ENCODE data around the gene AQP10.

The AQP10 gene

DNA sequence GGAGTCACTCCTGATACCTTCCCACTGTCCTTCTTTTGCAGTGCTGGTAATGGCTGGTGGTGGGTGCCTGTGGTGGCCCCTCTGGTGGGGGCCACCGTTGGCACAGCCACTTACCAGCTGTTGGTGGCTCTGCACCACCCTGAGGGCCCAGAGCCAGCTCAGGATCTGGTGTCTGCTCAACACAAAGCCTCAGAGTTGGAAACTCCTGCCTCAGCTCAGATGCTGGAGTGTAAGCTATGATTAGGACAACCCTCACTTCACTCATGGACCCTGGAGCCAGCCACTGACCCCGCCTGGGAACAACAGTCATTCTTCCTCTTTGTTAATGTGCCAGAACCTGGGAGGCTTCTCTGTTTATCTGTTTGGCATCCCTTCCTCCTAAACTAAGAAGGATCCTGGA lies 3.3 kb downstream of the AQP10 start:
- Histone ChIP-seq H4K20me1 (ENCODE audit: control insufficient read depth, insufficient read depth, low read depth, low read length) (peaks cover 5% of the 10 kb centered on the region; the same call in 1 of the 2 replicates), H3K4me1 (ENCODE audit: control insufficient read depth, low read length) (peaks cover 35% of the 10 kb centered on the region), H3F3A (ENCODE audit: control insufficient read depth, insufficient read depth) (no peaks in the 10 kb centered on the region), H3K4me3 (ENCODE audit: low read length) (peak overlapping the region; percentile 83; the same call in 1 of the 2 replicates), H3K27ac (ENCODE audit: low read depth, low read length) (no peak overlapping the region), H3K79me2 (ENCODE audit: control insufficient read depth, low read length) (no peaks in the 10 kb centered on the region), H3K36me3 (ENCODE audit: control insufficient read depth, low read length) (no peaks in the 10 kb centered on the region), H3K9me3 (ENCODE audit: control insufficient read depth, insufficient read depth, low read length) (no peaks in the 10 kb centered on the region), H3K4me2 (ENCODE audit: low read length) (peak overlapping the region; percentile 96), H3K9me2 (replicated peaks; ENCODE audit: control insufficient read depth, low read length) (no peaks in the 10 kb centered on the region), H3K27me3 (ENCODE audit: control insufficient read depth, low read length) (peaks cover 67% of the 10 kb centered on the region)
- TF ChIP-seq, protein P1, sequence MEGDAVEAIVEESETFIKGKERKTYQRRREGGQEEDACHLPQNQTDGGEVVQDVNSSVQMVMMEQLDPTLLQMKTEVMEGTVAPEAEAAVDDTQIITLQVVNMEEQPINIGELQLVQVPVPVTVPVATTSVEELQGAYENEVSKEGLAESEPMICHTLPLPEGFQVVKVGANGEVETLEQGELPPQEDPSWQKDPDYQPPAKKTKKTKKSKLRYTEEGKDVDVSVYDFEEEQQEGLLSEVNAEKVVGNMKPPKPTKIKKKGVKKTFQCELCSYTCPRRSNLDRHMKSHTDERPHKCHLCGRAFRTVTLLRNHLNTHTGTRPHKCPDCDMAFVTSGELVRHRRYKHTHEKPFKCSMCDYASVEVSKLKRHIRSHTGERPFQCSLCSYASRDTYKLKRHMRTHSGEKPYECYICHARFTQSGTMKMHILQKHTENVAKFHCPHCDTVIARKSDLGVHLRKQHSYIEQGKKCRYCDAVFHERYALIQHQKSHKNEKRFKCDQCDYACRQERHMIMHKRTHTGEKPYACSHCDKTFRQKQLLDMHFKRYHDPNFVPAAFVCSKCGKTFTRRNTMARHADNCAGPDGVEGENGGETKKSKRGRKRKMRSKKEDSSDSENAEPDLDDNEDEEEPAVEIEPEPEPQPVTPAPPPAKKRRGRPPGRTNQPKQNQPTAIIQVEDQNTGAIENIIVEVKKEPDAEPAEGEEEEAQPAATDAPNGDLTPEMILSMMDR (IDR thresholded peaks at IDR 0.05; ENCODE audit: low read depth, low read length, poor library complexity, severe bottlenecking), result no peak
- TF ChIP-seq EZH2phosphoT487 (IDR thresholded peaks at IDR 0.05; ENCODE audit: borderline replicate concordance, low read length), result no peak

DNA sequence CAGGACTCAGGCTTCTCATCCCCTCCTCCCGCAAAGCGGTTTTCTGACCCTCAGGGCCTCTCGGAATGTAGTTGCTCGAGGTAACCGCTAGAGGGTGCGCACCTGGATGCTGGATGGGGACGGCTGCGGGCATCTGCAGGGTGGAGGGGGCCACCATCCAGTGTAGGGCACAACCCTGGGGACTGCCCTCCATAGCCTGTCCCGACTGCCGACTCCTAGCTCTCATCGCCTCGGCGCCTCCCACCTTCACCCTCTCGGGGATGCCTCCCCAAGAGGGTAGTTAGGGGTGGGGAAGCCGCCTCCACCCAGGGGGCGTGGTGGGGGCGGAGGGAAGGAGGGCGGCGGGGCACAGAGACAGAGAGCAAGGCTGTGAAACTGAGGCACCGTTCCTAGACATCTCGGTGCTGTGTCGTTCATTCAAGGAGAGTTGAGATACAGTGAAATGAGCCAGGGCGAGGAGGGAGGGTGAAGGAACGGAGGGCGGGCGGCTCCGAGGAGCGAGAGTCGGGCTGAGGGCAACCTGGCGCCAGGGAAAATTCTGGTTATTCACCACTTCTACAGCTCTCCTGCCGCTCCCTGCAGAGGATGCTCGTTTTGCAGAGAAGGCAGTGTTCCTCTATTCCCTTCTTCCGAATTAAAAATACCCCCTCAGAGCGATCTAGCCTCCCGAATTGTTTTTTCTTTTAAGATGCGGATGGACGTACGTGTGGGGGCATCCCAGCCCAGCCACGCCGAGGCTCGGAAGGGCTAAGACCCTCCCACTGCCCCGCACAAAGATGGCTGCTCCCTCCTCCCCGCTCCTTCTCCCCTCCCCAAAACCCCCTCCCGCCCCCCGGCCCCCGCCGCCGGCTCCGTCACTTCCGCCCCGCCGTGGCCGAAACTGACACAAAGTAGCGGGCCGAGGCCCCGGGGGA lies 4.0 kb downstream of the AQP10 start, which contains the start of gene ATP8B2:
Gene ATP8B2, plus strand, starts transcription at position 857 of the 914 bp plus-strand sequence. CDS start 2,617 bp downstream, outside the sequence.
- TF ChIP-seq, protein P1 (IDR thresholded peaks at IDR 0.05; ENCODE audit: low read depth, low read length, poor library complexity, severe bottlenecking), result peak; percentile 99
- no peak; the same call in 1 of the 2 replicates for TF ChIP-seq EZH2phosphoT487 (IDR thresholded peaks at IDR 0.05; ENCODE audit: borderline replicate concordance, low read length)
- no peaks in the 10 kb centered on the region for H3K9me3 ChIP-seq (ENCODE audit: control insufficient read depth, insufficient read depth, low read length)
- H3K27ac ChIP-seq (ENCODE audit: low read depth, low read length), result no peak within 1 kb of the TSS
- H4K20me1 ChIP-seq (ENCODE audit: control insufficient read depth, insufficient read depth, low read depth, low read length), result peaks cover 5% of the 10 kb centered on the region; the same call in 1 of the 2 replicates
- peak within 1 kb of the TSS; percentile 83 for H3K4me3 ChIP-seq (ENCODE audit: low read length)
- H3K9me2 ChIP-seq (replicated peaks; ENCODE audit: control insufficient read depth, low read length), result no peaks in the 10 kb centered on the region
- H3K27me3 ChIP-seq (ENCODE audit: control insufficient read depth, low read length), result peaks cover 74% of the 10 kb centered on the region
- no peaks in the 10 kb centered on the region for H3K79me2 ChIP-seq (ENCODE audit: control insufficient read depth, low read length)
- no peaks in the 10 kb centered on the region for H3K36me3 ChIP-seq (ENCODE audit: control insufficient read depth, low read length)
- peak within 1 kb of the TSS; percentile 96 for H3K4me2 ChIP-seq (ENCODE audit: low read length)
- H3F3A ChIP-seq (ENCODE audit: control insufficient read depth, insufficient read depth), result no peaks in the 10 kb centered on the region
- H3K4me1 ChIP-seq (ENCODE audit: control insufficient read depth, low read length), result peaks cover 37% of the 10 kb centered on the region

DNA sequence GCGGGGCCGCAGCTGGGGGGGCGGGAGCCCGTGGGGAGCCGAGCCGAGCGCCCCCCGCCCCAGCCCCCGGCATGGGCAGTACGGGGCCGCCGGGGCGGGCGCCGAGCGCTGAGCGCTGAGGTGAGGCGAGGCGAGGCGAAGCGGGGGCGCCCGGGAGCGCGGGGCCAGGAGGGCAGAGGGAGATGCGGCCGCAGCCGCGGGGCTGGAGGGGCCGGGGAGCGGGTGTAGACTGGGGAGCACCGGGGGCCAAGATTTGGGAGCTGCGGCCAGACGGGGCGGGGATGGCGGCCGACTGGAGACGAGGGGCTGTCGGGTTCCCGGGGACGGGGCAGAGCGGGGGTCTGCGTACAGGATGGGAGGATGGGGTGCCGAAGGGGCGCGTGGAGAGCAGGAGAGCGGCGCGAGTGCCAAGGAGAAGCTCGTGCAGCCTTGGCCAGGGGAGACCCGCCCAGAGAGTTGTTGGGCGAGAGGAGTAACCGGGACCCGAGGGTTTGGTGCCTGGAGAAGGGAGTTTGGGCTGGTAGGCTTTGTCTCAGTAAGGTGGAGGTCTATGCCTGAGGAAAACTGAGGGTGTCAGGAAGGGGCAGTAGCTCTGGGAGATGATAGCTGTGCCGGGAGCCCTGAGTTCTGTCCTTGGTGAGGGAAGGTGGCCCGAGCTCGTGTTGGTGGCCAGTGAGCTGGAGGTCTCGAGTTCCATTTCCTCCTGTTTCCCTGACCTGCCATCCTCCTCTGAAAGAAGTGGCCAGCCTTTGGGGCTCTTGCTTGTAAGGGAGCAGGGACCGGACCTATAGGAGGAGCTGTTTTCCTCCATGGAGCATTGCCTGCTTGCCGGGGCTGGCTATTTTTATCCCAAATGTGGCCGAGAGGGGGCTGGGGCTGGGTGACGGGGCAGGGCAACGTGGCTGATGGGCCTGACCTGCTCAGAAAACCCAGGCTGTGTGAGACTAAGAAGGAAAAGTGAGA lies 5.0 kb downstream of the AQP10 start:
- H3F3A ChIP-seq (ENCODE audit: control insufficient read depth, insufficient read depth), result no peaks in the 10 kb centered on the region
- peak overlapping the region; percentile 96 for H3K4me2 ChIP-seq (ENCODE audit: low read length)
- no peaks in the 10 kb centered on the region for H3K9me2 ChIP-seq (replicated peaks; ENCODE audit: control insufficient read depth, low read length)
- peaks cover 5% of the 10 kb centered on the region; the same call in 1 of the 2 replicates for H4K20me1 ChIP-seq (ENCODE audit: control insufficient read depth, insufficient read depth, low read depth, low read length)
- no peaks in the 10 kb centered on the region for H3K79me2 ChIP-seq (ENCODE audit: control insufficient read depth, low read length)
- H3K36me3 ChIP-seq (ENCODE audit: control insufficient read depth, low read length), result no peaks in the 10 kb centered on the region
- peaks cover 77% of the 10 kb centered on the region for H3K27me3 ChIP-seq (ENCODE audit: control insufficient read depth, low read length)
- peak overlapping the region; percentile 83 for H3K4me3 ChIP-seq (ENCODE audit: low read length)
- peak; percentile 86; the same call in 1 of the 2 replicates for TF ChIP-seq EZH2phosphoT487 (IDR thresholded peaks at IDR 0.05; ENCODE audit: borderline replicate concordance, low read length)
- TF ChIP-seq, protein P1 (IDR thresholded peaks at IDR 0.05; ENCODE audit: low read depth, low read length, poor library complexity, severe bottlenecking), result peak; percentile 8
- no peak overlapping the region for H3K27ac ChIP-seq (ENCODE audit: low read depth, low read length)
- H3K9me3 ChIP-seq (ENCODE audit: control insufficient read depth, insufficient read depth, low read length), result no peaks in the 10 kb centered on the region
- peaks cover 46% of the 10 kb centered on the region for H3K4me1 ChIP-seq (ENCODE audit: control insufficient read depth, low read length)

Data from DOHH2 (cell line).